GM21367 (cell line): ENCODE measurements around the gene STON1.
"Not testable (repeated sequence)": the region's sequence is repeated elsewhere in the genome, so short reads cannot be mapped to it uniquely, and the experiment has no call there.

ENCODE experiments used
- ATAC-seq: cut with Tn5 transposase; IDR thresholded peaks from one replicate; pipeline ENCODE4 v1.9.1; 2021; ENCODE audit not compliant: unreplicated experiment

STON1 gene

DNA sequence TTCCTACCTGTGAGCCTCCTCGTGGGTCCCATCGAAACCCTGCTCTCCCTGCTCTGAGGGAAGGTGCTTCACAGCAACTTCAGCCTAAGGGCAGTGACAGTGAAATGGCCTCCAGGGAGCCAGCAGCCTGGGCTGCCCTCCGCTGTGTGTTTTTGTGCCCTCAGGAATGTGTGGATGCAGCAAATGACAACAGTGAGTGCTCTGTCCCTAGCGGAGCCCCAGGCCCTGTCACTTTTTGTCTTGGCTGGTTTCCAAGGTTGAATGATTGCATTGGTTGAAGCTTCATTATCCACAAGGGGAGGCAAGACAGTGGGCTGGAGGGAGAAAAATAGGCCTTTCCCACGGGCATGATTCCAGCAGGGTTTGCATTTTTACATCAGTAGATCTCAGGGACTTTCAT lies 42.9 kb downstream of the STON1 start:
- no peak for ATAC-seq

DNA sequence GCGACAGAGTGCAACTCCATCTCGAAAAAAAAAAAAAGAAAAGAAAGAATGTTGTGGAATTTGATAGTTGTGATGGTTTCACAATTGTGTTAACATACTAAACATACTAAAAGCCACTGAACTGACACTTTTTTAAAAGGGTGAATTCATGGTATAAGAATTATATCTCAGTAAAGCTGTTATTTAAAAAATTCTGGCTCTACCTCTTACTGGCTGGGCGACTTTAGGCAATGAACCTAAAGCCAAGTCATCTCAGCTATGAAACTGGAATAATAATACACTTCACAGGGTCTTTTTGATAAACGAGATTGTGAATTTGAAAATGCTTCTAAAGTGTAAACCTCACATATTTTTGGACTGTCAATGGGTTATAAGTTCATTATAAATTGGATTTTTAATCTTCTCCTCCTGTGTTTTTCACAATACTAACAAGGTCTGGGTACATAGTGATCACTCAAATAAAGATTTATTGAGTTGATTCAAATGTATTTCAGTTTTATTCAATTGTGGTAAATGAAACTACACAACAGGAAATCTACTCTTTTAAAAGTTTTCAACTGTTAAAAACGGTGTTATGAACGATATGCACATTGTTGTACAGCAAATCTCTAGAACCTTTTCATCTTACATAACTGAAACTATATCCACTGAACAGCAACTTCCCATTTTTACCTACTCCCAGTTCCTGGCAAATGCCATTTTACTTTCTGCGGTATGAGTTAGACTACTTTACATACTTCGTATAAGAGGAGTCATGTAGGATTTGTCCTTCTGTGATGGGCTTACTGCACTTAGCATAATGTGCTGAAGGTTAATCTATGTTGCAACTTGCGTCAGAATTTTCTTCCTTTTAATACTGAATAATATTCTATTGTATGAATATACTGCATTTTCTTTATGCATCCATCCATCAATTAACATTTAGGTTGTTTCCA lies 44.7 kb downstream of the STON1 start:
- no peak for ATAC-seq

DNA sequence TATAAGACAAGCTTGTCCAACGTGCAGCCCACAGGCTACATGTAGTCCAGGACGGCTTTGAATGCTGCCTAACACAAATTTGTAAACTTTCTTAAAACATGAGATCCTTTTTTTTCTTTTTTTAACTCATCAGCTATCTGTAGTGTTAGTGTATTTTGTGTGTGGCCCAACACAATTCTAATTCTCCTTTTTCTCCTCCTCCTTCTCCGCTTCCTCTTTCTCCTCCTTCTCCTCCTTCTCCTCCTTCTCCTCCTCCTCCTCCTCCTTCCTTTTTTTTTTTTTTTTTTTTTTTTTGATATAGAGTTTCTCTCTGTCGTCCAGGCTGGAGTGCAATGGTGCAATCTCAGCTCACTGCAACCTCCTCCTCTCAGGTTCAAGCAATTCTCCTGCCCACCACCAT lies 48.4 kb downstream of the STON1 start:
- ATAC-seq, result no peak

DNA sequence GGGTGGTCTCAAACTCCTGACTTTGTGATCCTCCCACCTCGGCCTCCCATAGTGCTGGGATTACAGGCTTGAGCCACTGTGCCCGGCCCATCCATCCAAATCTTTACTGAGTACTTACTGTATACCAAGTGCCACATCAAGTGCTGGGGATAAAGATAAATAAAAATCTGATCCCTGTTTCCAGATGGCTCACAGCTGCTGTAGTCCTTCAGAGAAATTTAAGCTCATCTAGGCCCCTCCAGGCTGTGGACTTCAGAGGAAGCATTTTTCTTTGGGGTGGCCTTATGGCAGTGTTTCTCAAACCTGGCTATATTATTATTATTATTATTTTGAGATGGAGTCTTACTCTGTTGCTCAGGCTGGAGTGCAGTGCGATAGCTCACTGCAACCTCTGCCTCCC lies 54.0 kb downstream of the STON1 start:
- no peak for ATAC-seq

DNA sequence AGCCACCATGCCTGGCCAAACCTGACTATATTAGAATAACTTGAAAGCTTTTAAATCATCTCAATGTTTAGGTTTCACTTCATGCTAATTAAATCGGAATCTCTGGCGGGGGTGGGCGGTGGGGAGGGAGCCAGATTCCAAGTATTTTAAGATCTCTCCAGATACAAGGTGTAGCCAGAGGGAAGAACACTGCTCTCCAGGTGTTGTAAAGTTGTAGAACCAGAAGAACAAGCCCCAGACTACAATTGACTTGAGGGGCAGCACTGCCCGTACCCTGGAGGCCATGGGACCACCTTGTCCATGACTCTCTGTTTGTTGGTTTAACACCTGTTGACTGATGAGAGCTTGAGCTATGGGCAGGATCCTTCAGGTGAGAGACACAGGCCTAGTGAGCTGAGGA lies 54.6 kb downstream of the STON1 start:
- no peak for ATAC-seq

DNA sequence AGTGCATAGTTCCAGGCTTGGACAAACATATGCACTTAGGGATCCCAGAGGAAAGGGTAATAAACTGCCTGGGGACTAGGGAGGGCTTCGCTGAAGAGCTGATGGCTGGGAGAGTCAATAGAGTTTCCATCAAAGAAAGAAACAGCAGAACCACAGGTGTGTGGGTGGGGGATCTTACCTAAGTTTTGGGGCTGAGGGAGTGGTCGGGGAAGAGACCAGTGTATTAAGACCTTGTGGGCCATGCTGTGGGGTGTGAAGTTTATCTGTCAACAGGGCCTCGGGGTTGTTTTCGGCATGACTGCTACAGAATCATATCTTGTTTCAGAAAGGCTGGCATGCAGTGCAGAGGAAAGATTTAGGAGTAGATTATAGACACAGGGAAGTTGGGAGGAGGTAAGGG lies 56.5 kb downstream of the STON1 start:
- ATAC-seq, result no peak

DNA sequence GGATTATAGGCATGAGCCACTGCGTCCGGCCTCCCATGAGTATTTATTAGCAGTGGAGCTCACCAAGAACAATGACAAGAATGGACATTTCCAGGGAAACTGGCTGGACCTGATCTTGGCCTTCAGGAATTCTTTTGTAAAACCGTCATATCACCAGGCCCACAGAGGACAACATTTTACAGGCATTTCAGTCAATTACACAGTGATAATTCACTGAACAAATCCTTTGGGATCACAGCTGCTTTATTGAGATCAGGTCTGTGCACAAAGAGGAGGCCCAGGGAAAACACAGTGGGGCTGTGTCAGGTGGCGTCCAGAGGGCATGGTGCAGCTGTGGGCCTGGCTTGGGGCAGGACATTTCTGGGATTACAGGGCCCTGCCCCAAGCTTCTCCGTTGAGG lies 57.6 kb downstream of the STON1 start:
- no peak for ATAC-seq

DNA sequence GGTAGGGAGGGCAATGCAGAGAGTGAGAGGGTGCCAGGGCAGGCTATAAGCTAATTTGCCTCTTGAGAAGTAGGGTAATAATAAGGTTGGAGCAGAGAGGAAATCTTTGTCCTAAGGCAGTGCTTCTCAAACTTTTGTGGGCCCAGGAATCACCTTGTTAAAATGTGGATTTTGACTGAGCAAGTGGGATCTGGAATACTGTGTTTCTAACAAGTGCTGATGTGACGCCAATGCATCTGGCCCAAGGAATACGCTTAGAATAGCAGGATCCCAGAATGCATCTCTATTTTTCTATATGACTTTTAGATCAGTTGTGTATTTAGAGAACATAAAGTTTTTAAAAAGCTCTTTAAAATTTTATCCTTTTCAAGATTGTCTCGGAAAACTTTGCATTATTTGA lies 58.0 kb downstream of the STON1 start:
- no peak for ATAC-seq

DNA sequence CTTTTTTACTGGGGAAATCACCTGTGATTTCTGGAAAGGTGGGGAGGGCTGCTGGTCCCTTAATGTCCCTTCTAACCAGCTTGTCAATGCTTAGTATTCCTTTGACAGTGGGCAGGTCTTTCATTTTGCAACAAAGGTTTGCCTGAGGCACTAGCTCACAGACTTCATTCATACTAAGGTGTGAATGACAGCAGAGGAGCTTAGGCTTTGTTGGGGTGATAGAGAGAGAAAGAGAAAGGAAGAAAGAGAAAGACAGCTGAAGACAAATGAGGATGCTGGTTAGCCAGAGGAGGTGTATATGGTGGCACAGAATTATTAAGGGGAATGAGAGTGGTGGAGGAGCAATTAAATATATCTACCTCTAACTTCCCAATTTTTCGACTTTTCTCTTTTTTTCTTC lies 58.8 kb downstream of the STON1 start:
- ATAC-seq, result no peak

DNA sequence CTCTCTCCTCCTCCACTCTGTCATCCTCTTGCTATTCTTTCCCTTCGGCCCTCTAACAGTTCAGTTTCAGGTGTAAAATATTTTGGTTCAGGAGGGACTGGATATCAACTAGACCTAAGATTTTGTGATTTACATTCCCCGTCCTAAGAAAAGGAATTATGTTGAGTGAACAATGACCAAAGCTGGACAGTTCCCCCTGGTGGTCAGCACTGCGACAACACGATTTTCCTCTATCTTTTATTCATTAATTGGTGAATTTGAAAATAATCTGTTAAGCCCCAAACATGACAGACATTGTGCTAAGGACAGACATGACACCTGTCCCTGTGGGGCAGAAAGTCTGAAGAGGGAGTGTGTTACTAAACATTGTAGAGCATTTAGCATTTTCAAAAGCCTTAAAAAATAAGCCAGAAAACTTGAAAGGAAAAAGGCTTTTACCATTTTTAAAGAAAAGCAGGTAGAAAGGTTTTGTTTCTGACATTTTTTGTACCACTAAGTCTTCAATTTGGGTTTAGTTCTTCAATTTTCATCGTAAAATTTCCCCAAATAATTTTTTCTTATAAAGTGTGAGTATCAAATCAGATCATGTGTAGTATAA lies 59.3 kb downstream of the STON1 start:
- no peak for ATAC-seq

DNA sequence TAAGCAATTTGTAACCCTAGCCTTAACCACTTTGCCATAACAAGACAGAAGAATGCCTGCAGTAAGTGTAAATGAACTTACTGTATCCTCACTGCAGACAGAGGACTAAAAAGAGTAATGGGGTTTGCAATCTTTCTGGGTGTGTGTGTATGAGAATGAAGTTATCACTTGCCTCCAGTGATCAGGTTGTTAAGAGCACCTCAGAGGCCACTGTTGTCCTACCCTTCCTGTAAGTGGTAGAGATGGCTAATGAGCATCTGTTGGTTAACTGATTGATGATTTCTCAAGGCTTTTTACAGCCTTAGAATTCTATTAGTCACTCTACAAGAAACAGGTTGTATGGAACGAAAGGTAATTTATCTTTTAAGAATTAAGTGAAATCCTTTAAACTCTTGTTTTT lies 60.1 kb downstream of the STON1 start:
- ATAC-seq, result no peak

DNA sequence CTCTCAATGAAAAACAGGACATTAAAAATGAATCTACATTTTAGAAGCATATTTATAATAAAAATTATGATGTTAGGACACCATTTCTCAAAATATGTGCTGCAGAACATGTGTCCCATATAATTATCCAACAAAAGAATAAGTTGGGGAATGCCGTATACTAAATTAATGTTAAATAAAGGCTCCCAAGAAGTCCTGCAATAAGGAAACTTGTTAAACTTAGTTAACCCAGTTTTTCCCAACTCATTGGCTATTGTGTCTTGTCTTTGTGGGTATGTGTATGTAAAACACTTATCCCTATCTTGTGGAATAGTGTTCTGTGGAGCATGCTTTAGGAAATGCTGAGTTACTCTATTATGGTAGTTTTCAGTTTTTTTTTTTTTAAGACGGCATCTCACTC lies 62.1 kb downstream of the STON1 start:
- ATAC-seq, result no peak

DNA sequence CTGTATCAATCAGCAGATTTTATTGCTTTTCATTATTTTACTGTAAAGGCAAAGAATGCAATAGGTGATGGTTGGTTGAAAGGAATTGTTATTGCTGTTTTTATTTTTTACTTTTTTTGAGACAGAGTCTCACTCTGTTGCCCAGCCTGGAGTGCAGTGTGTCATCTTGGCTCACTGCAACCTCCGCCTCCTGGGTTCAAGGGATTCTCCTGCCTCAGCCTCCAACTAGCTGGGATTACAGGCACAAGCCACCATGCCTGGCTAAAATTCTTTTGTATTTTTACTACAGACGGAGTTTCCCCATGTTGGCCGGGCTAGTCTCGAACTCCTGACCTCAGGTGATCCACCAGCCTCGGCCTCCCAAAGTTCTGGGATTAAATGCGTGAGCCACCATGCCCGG lies 66.8 kb downstream of the STON1 start:
- ATAC-seq, result not testable (repeated sequence)

DNA sequence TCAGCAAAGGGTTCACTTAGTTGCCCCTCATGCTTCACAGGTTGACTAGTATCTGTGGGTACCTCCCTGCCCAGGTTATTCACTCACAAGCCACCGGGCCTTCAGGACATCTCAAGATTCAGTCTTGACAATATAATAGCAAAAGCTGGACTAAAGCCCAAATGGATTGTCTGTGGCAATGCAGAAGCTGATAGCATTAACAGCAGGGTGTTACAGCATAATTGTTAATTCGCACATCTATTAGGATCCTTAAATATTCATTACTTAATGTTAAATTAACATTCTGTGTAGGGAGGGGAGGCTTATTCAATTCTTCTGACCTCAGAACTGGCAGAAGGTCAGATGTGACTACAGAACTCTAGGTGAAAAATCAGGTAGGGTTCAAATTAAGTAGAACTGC lies 67.5 kb downstream of the STON1 start:
- no peak for ATAC-seq

DNA sequence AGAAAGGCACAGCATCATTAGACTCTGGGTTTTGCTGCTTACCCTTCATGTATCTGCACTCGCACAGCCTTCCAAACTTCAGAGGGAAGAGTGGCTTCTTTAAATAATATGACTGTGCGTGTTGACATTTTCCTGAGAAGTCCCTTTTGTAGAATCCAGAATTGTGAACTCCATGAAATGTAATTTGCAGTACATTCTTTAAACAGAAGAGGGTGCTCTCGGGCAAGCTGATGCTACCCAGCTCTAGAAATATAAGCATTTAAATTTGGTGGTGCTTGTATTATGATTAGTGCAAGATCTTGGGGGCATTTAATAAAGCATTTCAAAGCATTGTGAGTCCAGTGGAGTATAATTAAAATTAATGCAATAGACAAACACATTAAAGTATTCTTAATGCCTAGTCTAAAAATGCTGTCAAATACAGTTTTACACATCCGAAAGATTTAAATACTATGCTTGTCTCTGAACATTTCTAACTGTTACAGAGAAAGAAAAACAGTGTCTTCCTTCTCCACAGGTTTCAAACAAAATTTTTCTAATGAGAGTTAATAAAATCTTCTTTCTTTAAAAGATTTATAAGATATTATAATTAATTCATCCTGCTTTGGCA lies 70.4 kb downstream of the STON1 start:
- ATAC-seq, result no peak

DNA sequence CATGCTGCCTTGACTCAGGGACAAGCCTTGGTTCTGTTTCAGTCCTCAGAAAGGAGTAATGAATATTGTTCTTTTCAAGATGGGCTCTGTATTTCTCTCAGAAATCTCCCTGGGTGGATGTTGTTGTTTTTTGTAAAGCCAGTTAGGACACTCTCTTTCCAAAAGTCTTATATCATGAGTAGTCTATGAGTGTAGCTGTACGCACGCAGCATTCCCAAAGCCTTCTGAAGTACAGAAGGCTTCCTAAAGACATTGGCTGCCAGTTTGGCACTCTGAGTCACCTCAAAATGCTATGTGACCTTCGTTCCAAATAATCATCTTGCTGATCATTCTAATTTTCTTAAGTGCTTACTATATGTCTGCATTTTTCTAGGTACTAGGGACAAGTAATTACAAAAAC lies 71.0 kb downstream of the STON1 start:
- ATAC-seq, result no peak

DNA sequence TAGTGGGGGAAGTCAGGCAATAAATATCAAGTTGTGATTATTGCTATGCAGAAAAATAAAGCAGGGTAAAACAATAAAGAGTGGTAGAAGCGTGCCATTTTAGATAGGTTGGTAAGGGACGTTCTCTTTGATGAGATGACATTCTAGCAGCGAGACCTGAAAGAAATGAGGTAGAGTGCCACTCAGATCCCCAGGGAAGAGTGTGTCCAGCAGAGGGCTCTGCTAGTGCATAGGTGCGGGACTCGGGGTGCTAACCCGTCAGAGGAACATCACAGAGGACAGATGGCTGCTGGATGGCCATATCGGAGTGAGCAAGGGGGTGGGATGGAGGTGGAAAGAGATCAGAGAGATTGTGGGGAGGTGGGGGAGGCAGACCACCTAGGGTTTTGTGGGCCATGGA lies 71.4 kb downstream of the STON1 start:
- no peak for ATAC-seq

DNA sequence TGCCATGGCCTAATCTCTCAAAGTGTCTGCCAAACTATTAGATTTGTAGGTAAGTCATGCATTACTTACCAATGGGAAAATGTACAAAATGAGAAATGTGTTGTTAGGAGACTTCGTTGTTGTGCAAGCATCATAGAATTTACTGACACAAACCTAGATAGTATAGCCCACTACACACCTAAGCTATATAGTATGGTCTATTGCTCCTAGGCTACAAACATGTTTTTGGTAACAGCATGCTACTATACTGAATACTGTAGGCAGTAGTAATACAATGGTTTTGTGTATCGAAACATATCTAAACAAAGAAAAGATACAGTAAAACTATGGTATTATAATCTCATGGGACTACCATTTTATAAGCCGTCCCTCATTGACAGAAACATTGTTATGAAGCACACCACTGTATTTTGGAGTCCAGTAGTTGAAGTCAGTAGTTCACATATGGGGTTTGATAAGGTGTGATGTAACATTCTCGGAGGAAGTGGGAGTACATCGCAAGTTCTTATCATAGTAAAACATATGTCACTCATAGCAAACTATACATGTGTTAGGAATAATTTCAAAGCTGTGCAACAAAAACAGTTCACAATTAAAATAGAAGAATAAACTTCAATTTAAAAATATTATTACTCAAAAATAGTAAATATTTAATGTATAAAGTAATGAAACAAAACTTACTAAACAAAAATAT lies 75.7 kb downstream of the STON1 start:
- no peak for ATAC-seq

DNA sequence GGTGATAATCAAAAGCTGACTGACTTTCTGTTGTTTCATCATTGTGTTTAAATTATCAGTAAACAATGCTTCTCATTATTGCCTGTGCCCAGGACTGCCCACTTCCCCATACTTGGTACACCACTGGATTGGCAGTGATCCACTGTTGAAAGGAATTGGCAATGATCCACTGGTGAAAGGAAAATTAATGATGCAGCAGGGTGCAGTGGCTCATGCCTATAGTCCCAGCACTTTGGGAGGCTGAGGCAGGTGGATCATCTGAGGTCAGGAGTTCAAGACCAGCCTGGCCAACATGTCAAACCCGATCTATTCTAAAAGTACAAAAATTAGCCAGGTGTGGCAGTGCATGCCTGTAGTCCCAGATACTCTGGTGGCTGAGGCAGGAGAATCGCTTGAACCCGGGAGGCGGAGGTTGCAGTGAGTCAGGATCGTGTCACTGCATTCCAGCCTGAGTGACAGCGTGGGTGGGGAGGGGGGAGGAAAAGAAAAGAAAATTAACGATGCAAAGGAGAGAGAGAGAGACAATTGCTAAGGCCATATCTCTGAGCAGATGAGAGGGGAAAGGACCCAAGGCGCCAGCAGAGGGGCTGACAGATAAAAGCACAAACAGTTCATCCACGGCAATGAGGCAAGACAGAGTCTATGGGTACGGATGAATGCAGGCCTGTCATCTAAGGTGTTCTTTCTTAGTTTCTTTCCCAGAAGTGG lies 77.5 kb downstream of the STON1 start:
- no peak for ATAC-seq

DNA sequence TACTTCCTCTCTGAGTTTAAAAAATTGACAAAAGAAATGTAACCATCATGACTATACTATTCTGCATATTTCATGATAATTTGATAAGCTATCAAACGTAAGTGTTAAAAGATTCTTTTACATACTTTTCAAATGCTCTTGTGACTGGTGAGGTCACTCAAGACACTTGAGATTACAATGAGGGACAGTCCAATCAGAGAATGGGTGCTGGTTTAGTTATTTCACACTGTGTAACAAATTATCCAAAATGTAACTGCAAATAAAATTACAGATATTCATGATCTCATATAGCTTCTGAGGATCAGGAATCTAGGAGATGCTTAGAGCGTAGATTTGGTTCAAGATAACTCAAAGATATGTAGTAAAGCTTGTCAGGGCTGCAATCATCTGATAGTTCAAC lies 83.3 kb downstream of the STON1 start:
- no peak for ATAC-seq

DNA sequence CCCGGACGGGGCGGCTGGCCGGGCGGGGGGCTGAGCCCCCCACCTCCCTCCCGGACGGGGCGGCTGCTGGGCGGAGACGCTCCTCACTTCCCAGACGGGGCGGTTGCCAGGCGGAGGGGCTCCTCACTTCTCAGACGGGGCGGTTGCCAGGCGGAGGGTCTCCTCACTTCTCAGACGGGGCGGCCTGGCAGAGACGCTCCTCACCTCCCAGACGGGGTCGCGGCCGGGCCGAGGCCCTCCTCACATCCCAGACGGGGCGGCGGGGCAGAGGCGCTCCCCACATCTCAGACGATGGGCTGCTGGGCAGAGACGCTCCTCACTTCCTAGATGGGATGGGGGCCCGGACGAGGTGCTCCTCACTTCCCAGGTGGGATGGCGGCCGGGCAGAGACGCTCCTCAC lies 84.6 kb downstream of the STON1 start:
- ATAC-seq, result not testable (repeated sequence)
